Measurements from ENCODE around the gene CCDC102B. TPM values are rescaled to one million over a fixed set of nuclear protein-coding genes. Genes with fewer than 3 reads are reported as not detected.
A peak's percentile ranks its signal among the peaks of the same experiment; 100 is the strongest.

CCDC102B gene
- total RNA-seq: 8.2 and 13.0 TPM in 2 replicates
- 6.1 and 8.9 TPM in 2 replicates for polyA plus RNA-seq

GRCh38 chr18:68797871-68798270 is at the start of gene CCDC102B:
CCDC102B (plus strand) TSS chr18:68798080; CDS start chr18:68836764, 38,684 bp downstream.
- H3K27ac ChIP-seq: no peak within 1 kb of the TSS
- no peak for TF ChIP-seq CTCF (IDR thresholded peaks at IDR 0.05; ENCODE audit: low read depth, low read length)
- DNase-seq (ENCODE audit: low read depth in 1 of 2, low spot score in 1 of 2): peak in 1 of 2 donors; percentile 66
- no peaks in the 10 kb centered on the region for H3K36me3 ChIP-seq
- H3K4me3 ChIP-seq: no peak within 1 kb of the TSS
- H3K4me1 ChIP-seq (ENCODE audit: low read depth): no peaks in the 10 kb centered on the region
- H3K9me3 ChIP-seq (ENCODE audit: low read depth): no peaks in the 10 kb centered on the region
- no peaks in the 10 kb centered on the region for H3K27me3 ChIP-seq

GRCh38 chr18:68757126-68757525 is 40.8 kb upstream of the CCDC102B start:
- no peaks in the 10 kb centered on the region for H3K36me3 ChIP-seq
- H3K9me3 ChIP-seq (ENCODE audit: low read depth): no peaks in the 10 kb centered on the region
- no peak for TF ChIP-seq CTCF (IDR thresholded peaks at IDR 0.05; ENCODE audit: low read depth, low read length)
- no peaks in the 10 kb centered on the region for H3K27me3 ChIP-seq
- no peak overlapping the region for H3K27ac ChIP-seq
- H3K4me3 ChIP-seq: no peak overlapping the region
- peak in 1 of 2 donors; percentile 56 for DNase-seq (ENCODE audit: low read depth in 1 of 2, low spot score in 1 of 2)
- H3K4me1 ChIP-seq (ENCODE audit: low read depth): no peaks in the 10 kb centered on the region

GRCh38 chr18:68759308-68759707 is 38.6 kb upstream of the CCDC102B start:
- Histone ChIP-seq H3K9me3 (ENCODE audit: low read depth) (no peaks in the 10 kb centered on the region), H3K27ac (no peak overlapping the region), H3K36me3 (no peaks in the 10 kb centered on the region), H3K4me1 (ENCODE audit: low read depth) (no peaks in the 10 kb centered on the region), H3K27me3 (no peaks in the 10 kb centered on the region), H3K4me3 (no peak overlapping the region)
- TF ChIP-seq CTCF (IDR thresholded peaks at IDR 0.05; ENCODE audit: low read depth, low read length): no peak
- DNase-seq (ENCODE audit: low read depth in 1 of 2, low spot score in 1 of 2): no peak

- DNase-seq (ENCODE audit: low read depth in 1 of 2, low spot score in 1 of 2): peak in 1 of 2 donors; percentile 61
- H3K27ac ChIP-seq: no peak overlapping the region
- no peak for TF ChIP-seq CTCF (IDR thresholded peaks at IDR 0.05; ENCODE audit: low read depth, low read length)
Observed at GRCh38 chr18:68763083-68763482, 34.8 kb upstream of the CCDC102B start.

GRCh38 chr18:68764016-68764415 is 33.9 kb upstream of the CCDC102B start:
- no peak overlapping the region for H3K4me3 ChIP-seq
- H3K27ac ChIP-seq: no peak overlapping the region
- TF ChIP-seq CTCF (IDR thresholded peaks at IDR 0.05; ENCODE audit: low read depth, low read length): no peak
- H3K36me3 ChIP-seq: no peaks in the 10 kb centered on the region
- H3K27me3 ChIP-seq: no peaks in the 10 kb centered on the region
- no peaks in the 10 kb centered on the region for H3K4me1 ChIP-seq (ENCODE audit: low read depth)
- no peak for DNase-seq (ENCODE audit: low read depth in 1 of 2, low spot score in 1 of 2)
- H3K9me3 ChIP-seq (ENCODE audit: low read depth): no peaks in the 10 kb centered on the region

More at GRCh38 chr18:68763083-68763482, 34.8 kb upstream of the CCDC102B start:
- Histone ChIP-seq H3K4me1 (ENCODE audit: low read depth) (no peaks in the 10 kb centered on the region), H3K9me3 (ENCODE audit: low read depth) (no peaks in the 10 kb centered on the region), H3K27me3 (no peaks in the 10 kb centered on the region), H3K4me3 (no peak overlapping the region), H3K36me3 (no peaks in the 10 kb centered on the region)

GRCh38 chr18:68766433-68766832 is 31.4 kb upstream of the CCDC102B start:
- H3K4me1 ChIP-seq (ENCODE audit: low read depth): no peaks in the 10 kb centered on the region
- no peak overlapping the region for H3K4me3 ChIP-seq
- no peaks in the 10 kb centered on the region for H3K36me3 ChIP-seq
- no peak overlapping the region for H3K27ac ChIP-seq
- H3K9me3 ChIP-seq (ENCODE audit: low read depth): no peaks in the 10 kb centered on the region
- TF ChIP-seq CTCF (IDR thresholded peaks at IDR 0.05; ENCODE audit: low read depth, low read length): no peak
- H3K27me3 ChIP-seq: no peaks in the 10 kb centered on the region
- DNase-seq (ENCODE audit: low read depth in 1 of 2, low spot score in 1 of 2): no peak

Measured in cardiac muscle cell (in vitro differentiated cells and primary cell).